OCI-LY1 (cell line): Measurements from ENCODE around the gene CASZ1.

Source experiments
- H2AFZ ChIP-seq: fragments of 200-600 bp; sonication (generic), shearing (Covaris generic); 2 replicates; pipeline ENCODE4 v1.6.0; 2014; ENCODE audit warnings: antibody characterized with exemption, mild to moderate bottlenecking, low read length
- H3F3A ChIP-seq: fragments of 200-600 bp; sonication (generic), shearing (Covaris generic); 2 replicates; pipeline ENCODE4 v1.6.0; 2014; ENCODE audit warnings: mild to moderate bottlenecking, antibody characterized with exemption, low read length, moderate library complexity; ENCODE audit not compliant: insufficient read depth
- H3K27ac ChIP-seq: fragments of 200-600 bp; sonication (generic); 2 replicates; pipeline ENCODE4 v1.5.1; 2014; ENCODE audit warnings: low read length, mixed run types, mild to moderate bottlenecking, low read depth; ENCODE audit not compliant: poor library complexity, severe bottlenecking
- H3K27me3 ChIP-seq: fragments of 200-600 bp; sonication (generic); 2 replicates; pipeline ENCODE4 v1.6.0; 2014; ENCODE audit warnings: antibody characterized with exemption, mild to moderate bottlenecking, low read length, moderate library complexity; ENCODE audit not compliant: insufficient read depth
- H3K36me3 ChIP-seq: fragments of 200-600 bp; sonication (generic); 2 replicates; pipeline ENCODE4 v1.6.1; 2014; ENCODE audit warnings: mild to moderate bottlenecking, antibody characterized with exemption, low read length, moderate library complexity, mixed read lengths; ENCODE audit not compliant: insufficient read depth
- H3K4me1 ChIP-seq: fragments of 200-600 bp; sonication (generic); 2 replicates; pipeline ENCODE4 v1.5.1; 2014; ENCODE audit warnings: mild to moderate bottlenecking, low read length, moderate library complexity; ENCODE audit not compliant: insufficient read depth, severe bottlenecking
- H3K4me2 ChIP-seq: fragments of 200-600 bp; sonication (generic), shearing (Covaris generic); 2 replicates; pipeline ENCODE4 v1.6.1; 2014; ENCODE audit warnings: low read length
- H3K4me3 ChIP-seq: fragments of 200-600 bp; sonication (generic); 2 replicates; pipeline ENCODE4 v1.5.1; 2014; ENCODE audit warnings: low read length, low read depth, mild to moderate bottlenecking, mixed read lengths; ENCODE audit not compliant: poor library complexity, severe bottlenecking
- H3K79me2 ChIP-seq: fragments of 200-600 bp; shearing (Covaris generic); 2 replicates; pipeline ENCODE4 v1.6.1; 2016; ENCODE audit warnings: mixed run types, low read length, mixed read lengths; ENCODE audit not compliant: insufficient read depth
- H3K9ac ChIP-seq: fragments of 200-600 bp; sonication (generic), shearing (Covaris generic); 2 replicates; pipeline ENCODE4 v1.6.1; 2014; ENCODE audit warnings: mild to moderate bottlenecking, low read length, mixed read lengths
- H3K9me2 ChIP-seq: fragments of 200-600 bp; sonication (generic), shearing (Covaris generic); 2 replicates; pipeline ENCODE4 v1.6.1; 2014; ENCODE audit warnings: low read depth, mild to moderate bottlenecking, low read length, mixed read lengths
- H3K9me3 ChIP-seq: fragments of 200-600 bp; shearing (Covaris generic); 2 replicates; pipeline ENCODE4 v1.6.1; 2014; ENCODE audit warnings: low read length, mixed read lengths
- H4K20me1 ChIP-seq: fragments of 200-600 bp; sonication (generic), shearing (Covaris generic); 2 replicates; pipeline ENCODE4 v1.6.0; 2016; ENCODE audit warnings: mild to moderate bottlenecking, low read length; ENCODE audit not compliant: insufficient read depth
- EZH2 ChIP-seq: fragments of 200-600 bp; sonication (generic), shearing (Covaris generic); IDR thresholded peaks from 2 replicates; pipeline ENCODE4 v1.8.0; 2017; ENCODE audit warnings: borderline replicate concordance, mixed run types, mild to moderate bottlenecking, antibody characterized with exemption, low read length, moderate library complexity, mixed read lengths
- TF ChIP-seq, protein P1 (sequence below): fragments of 200-600 bp; sonication (generic), shearing (Covaris generic); IDR thresholded peaks from 2 replicates; pipeline ENCODE4 v1.5.1; 2017; ENCODE audit warnings: mild to moderate bottlenecking, antibody characterized with exemption, low read length, moderate library complexity, mixed read lengths

The CASZ1 gene

GRCh38 chr1:10755970-10756521, 40.4 kb downstream of the CASZ1 start:
- Histone ChIP-seq H3K4me3 (no peak overlapping the region), H3K9ac (no peak overlapping the region), H4K20me1 (no peaks in the 10 kb centered on the region), H3K4me1 (no peaks in the 10 kb centered on the region), H3K9me3 (no peaks in the 10 kb centered on the region), H3K36me3 (no peaks in the 10 kb centered on the region), H3K9me2 (no peaks in the 10 kb centered on the region), H2AFZ (no peak overlapping the region), H3F3A (no peaks in the 10 kb centered on the region), H3K27me3 (peaks cover 5% of the 10 kb centered on the region), H3K27ac (no peak overlapping the region), H3K4me2 (no peak overlapping the region), H3K79me2 (no peaks in the 10 kb centered on the region)
- TF ChIP-seq, protein P1, sequence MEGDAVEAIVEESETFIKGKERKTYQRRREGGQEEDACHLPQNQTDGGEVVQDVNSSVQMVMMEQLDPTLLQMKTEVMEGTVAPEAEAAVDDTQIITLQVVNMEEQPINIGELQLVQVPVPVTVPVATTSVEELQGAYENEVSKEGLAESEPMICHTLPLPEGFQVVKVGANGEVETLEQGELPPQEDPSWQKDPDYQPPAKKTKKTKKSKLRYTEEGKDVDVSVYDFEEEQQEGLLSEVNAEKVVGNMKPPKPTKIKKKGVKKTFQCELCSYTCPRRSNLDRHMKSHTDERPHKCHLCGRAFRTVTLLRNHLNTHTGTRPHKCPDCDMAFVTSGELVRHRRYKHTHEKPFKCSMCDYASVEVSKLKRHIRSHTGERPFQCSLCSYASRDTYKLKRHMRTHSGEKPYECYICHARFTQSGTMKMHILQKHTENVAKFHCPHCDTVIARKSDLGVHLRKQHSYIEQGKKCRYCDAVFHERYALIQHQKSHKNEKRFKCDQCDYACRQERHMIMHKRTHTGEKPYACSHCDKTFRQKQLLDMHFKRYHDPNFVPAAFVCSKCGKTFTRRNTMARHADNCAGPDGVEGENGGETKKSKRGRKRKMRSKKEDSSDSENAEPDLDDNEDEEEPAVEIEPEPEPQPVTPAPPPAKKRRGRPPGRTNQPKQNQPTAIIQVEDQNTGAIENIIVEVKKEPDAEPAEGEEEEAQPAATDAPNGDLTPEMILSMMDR: no peak
- TF ChIP-seq EZH2: no peak

DNA sequence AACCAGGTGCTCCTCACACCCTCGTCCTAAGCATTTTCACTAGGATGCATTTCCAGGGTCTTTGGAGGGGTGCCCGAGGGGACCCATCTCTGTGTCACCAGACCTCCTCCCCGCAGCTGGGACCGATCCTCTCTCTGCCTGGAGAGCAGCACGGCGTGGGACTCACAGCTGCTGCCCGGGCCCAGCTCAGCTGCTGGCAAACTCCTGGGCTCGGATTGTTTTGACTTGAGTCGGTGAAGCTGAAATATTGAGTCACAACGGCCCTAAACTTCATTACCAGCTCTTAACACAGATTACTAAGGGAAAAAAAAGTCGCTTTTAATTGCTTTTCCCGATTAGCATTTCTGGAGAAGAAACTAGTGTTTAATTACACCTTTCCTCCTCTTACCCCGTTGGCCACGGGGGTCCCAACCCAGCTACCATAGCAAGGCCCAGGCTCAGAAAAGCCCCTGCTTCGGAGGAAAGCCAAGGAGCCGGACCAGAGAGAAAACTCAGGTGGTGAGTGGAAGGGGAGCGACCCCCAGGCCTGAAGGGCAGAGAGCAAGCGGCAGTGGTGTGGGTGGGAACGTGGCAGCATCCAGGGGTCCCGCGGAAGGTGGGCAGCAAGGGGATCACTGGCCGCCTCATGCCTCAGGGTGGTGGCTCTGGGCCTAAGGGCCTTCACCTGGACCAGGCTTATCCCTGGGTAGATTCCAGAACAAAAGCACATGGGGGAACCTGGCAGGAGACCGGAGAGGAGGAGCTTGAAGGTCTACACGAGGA, 41.7 kb downstream of the CASZ1 start:
- H3F3A ChIP-seq: no peaks in the 10 kb centered on the region
- no peaks in the 10 kb centered on the region for H3K79me2 ChIP-seq
- H3K9me2 ChIP-seq: no peaks in the 10 kb centered on the region
- no peak overlapping the region for H2AFZ ChIP-seq
- H3K27me3 ChIP-seq: peaks cover 5% of the 10 kb centered on the region
- H4K20me1 ChIP-seq: no peaks in the 10 kb centered on the region
- H3K4me1 ChIP-seq: no peaks in the 10 kb centered on the region
- no peak overlapping the region for H3K4me3 ChIP-seq
- H3K36me3 ChIP-seq: no peaks in the 10 kb centered on the region
- TF ChIP-seq, protein P1: no peak
- no peak for TF ChIP-seq EZH2
- H3K27ac ChIP-seq: no peak overlapping the region
- H3K9me3 ChIP-seq: no peaks in the 10 kb centered on the region
- H3K9ac ChIP-seq: no peak overlapping the region
- H3K4me2 ChIP-seq: no peak overlapping the region

DNA sequence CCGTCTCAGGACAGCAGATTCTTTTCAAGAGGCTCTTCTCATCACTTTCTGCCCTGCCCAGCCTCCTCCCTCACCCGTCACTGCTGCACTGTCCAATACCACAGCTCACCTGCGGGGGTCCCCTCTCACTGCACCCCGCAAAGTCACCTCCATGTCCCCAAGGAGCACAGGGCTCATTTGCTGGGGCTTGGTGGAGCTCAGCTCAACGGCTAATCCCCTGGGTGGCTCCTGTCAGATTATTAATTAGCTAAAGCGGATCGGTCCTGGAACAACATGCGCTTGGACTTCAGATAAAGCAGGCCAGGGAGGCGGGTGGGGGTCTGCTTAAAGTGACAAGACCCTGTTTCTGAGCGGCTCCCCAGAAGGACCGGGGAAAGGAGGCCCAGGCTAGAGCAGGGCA, 43.1 kb downstream of the CASZ1 start:
- no peaks in the 10 kb centered on the region for H3K4me1 ChIP-seq
- H3F3A ChIP-seq: no peaks in the 10 kb centered on the region
- no peak overlapping the region for H3K4me2 ChIP-seq
- H3K36me3 ChIP-seq: no peaks in the 10 kb centered on the region
- no peak overlapping the region for H3K9ac ChIP-seq
- no peak overlapping the region for H2AFZ ChIP-seq
- H3K4me3 ChIP-seq: no peak overlapping the region
- H3K27me3 ChIP-seq: peaks cover 8% of the 10 kb centered on the region
- no peaks in the 10 kb centered on the region for H3K79me2 ChIP-seq
- no peaks in the 10 kb centered on the region for H3K9me3 ChIP-seq
- TF ChIP-seq, protein P1: no peak
- TF ChIP-seq EZH2: no peak
- H4K20me1 ChIP-seq: no peaks in the 10 kb centered on the region
- no peaks in the 10 kb centered on the region for H3K9me2 ChIP-seq
- H3K27ac ChIP-seq: no peak overlapping the region
